Measurements from ENCODE around the gene TNRC6C.

The TNRC6C gene

GRCh38 chr17:78013683-78014467 lies 55.4 kb downstream of the TNRC6C start:
- H3K4me3 ChIP-seq, result no peak overlapping the region
- no peak overlapping the region for H3K27ac ChIP-seq
- no peak for TF ChIP-seq CTCF (IDR thresholded peaks at IDR 0.05)
- no peak for DNase-seq (ENCODE audit: low spot score)

- no peak overlapping the region for H3K27ac ChIP-seq
- no peak for DNase-seq (ENCODE audit: low spot score)
- H3K4me3 ChIP-seq, result no peak overlapping the region
- TF ChIP-seq CTCF (IDR thresholded peaks at IDR 0.05), result no peak
Observed at GRCh38 chr17:78014646-78015045, 56.1 kb downstream of the TNRC6C start.

- no peak for TF ChIP-seq CTCF (IDR thresholded peaks at IDR 0.05)
- no peak for DNase-seq (ENCODE audit: low spot score)
- no peak overlapping the region for H3K27ac ChIP-seq
- H3K4me3 ChIP-seq, result no peak overlapping the region
Observed at GRCh38 chr17:78016852-78017251, 58.3 kb downstream of the TNRC6C start.

- no peak overlapping the region for H3K4me3 ChIP-seq
- no peak for DNase-seq (ENCODE audit: low spot score)
- no peak overlapping the region for H3K27ac ChIP-seq
- no peak for TF ChIP-seq CTCF (IDR thresholded peaks at IDR 0.05)
Observed at GRCh38 chr17:78019367-78019975, 61.0 kb downstream of the TNRC6C start.

GRCh38 chr17:78019976-78020716 lies 61.6 kb downstream of the TNRC6C start:
- H3K4me3 ChIP-seq, result no peak overlapping the region
- H3K27ac ChIP-seq, result no peak overlapping the region
- no peak for DNase-seq (ENCODE audit: low spot score)
- TF ChIP-seq CTCF (IDR thresholded peaks at IDR 0.05), result no peak

- no peak for TF ChIP-seq CTCF (IDR thresholded peaks at IDR 0.05)
- no peak overlapping the region for H3K4me3 ChIP-seq
- no peak overlapping the region for H3K27ac ChIP-seq
- DNase-seq (ENCODE audit: low spot score), result no peak
Observed at GRCh38 chr17:78020717-78021108, 62.2 kb downstream of the TNRC6C start.

Data from coronary artery (tissue), 2 donors.